Left ventricle myocardium inferior (tissue), 1 donor: ENCODE measurements around the gene ESYT1. TPM values are rescaled to one million over a fixed set of nuclear protein-coding genes. Genes with fewer than 3 reads are reported as not detected.
A peak's percentile ranks its signal among the peaks of the same experiment; 100 is the strongest.

Experiments used
- DNase-seq: peaks from one replicate; pipeline ENCODE4 v3.0.0-alpha.2; 2020
- H3K27ac ChIP-seq: fragments of 200-600 bp; replicated peaks from 2 replicates; pipeline ENCODE4 v1.8.0; 2021
- H3K27me3 ChIP-seq: fragments of 200-600 bp; 2 replicates; pipeline ENCODE4 v1.8.0; 2021; ENCODE audit warnings: low read depth
- H3K36me3 ChIP-seq: fragments of 200-600 bp; 2 replicates; pipeline ENCODE4 v1.8.0; 2021
- H3K4me1 ChIP-seq: fragments of 200-600 bp; 2 replicates; pipeline ENCODE4 v1.8.0; 2021
- H3K4me3 ChIP-seq: fragments of 200-600 bp; 2 replicates; pipeline ENCODE4 v1.8.0; 2021; ENCODE audit warnings: mild to moderate bottlenecking, moderate library complexity
- H3K9me3 ChIP-seq: fragments of 200-600 bp; replicated peaks from 2 replicates; pipeline ENCODE4 v1.8.0; 2021
- CTCF ChIP-seq: fragments of 200-600 bp; IDR thresholded peaks from 2 replicates; pipeline ENCODE4 v1.8.0; 2021; ENCODE audit warnings: antibody characterized with exemption, mild to moderate bottlenecking, borderline replicate concordance
- intact Hi-C: fragments of 100-400 bp; cut with micrococcal nuclease; formaldehyde crosslinking; loops from one replicate; pipeline ENCODE4 v1.11.0; 2022
- total RNA-seq: library from RNA; stranded (reverse); fragmentation: NEBNext Ultra II Directional; extraction: Animal tissue kit (Norgen Biotek cat#: 25700); gene quantifications from one replicate; pipeline ENCODE4 v1.2.1, GENCODE V29; 2021
- donor health status: DM: no; HTN: yes; CAD: no; lungs with severe emphysema.

ESYT1 gene
- total RNA-seq, 1 donor from 2014 or later: 23.2 TPM

- TF ChIP-seq CTCF: no peak
- DNase-seq: no peak
- peaks cover 52% of the 10 kb centered on the region for H3K4me1 ChIP-seq
- H3K36me3 ChIP-seq: peaks cover 54% of the 10 kb centered on the region
- H3K27ac ChIP-seq: peak overlapping the region; percentile 96
- no peaks in the 10 kb centered on the region for H3K27me3 ChIP-seq
- intact Hi-C loops: loop anchor here (5.0 kb wide), 1 partner anchor 42 kb away; the partner anchor contains the start of genes RPL41 and ZC3H10
- peak overlapping the region; percentile 75 for H3K4me3 ChIP-seq
- H3K9me3 ChIP-seq: no peaks in the 10 kb centered on the region
Measured at GRCh38 chr12:56159482-56160192, 31.6 kb downstream of the ESYT1 start.

DNA sequence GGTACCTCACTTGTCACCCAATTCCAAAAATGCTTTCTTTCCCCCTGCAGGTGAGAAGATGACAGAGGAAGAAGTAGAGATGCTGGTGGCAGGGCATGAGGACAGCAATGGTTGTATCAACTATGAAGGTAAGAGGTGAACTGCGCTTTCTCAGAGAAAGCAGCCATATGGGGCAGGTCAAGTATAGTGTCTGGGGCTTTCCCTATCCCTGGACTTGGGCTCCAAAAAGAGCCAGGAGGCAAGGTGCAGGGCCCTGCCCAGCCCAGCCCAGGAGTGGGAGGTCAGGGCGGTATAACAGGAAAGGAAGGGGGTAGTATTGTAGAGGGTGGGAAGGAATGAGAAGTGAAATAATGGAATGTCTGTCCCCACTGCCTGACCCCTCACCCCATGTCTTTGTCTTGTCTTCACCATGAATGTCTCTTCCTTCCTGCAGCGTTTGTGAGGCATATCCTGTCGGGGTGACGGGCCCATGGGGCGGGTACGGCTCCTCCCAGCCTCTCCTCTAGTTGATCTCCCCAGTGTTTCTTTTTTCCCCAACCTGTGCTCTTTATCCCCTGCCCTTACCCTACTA lies 32.2 kb downstream of the ESYT1 start:
- H3K4me3 ChIP-seq: peak overlapping the region; percentile 75
- TF ChIP-seq CTCF: no peak
- no peak for DNase-seq
- H3K9me3 ChIP-seq: no peaks in the 10 kb centered on the region
- H3K27ac ChIP-seq: peak overlapping the region; percentile 96
- intact Hi-C loops: no loop called here
- no peaks in the 10 kb centered on the region for H3K27me3 ChIP-seq
- H3K36me3 ChIP-seq: peaks cover 60% of the 10 kb centered on the region
- peaks cover 55% of the 10 kb centered on the region for H3K4me1 ChIP-seq

DNA sequence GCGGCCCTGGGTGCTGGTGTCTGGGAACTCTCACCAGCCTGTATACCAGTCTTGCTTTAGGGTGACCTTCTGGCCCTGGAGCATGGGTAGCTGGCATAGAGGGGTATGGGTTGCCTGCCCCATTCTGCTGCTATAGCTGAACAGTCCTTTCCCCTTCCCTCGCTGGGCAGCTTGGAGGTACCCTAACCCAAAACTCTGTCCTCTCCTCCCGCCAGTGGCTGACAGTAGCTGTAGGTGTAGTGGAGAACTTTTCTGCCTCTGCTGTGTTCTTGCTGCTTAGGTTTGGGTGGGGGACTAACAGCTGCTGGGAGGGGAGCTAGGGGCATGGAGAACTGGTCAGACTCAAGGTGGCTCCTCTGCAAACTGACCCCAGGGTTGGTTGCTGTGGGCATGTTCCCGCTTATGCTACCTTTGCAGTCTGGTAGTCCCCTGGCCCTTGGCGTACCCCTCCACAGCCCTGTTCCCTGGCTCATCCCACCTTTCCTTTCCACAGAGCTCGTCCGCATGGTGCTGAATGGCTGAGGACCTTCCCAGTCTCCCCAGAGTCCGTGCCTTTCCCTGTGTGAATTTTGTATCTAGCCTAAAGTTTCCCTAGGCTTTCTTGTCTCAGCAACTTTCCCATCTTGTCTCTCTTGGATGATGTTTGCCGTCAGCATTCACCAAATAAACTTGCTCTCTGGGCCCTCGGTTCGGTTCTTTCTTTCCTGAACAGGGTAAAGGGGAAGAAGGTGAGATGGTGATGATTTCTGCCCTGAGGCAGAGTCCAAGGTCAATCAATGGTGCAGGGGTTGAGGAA lies 33.0 kb downstream of the ESYT1 start:
- no peak for DNase-seq
- Histone ChIP-seq H3K27me3 (no peaks in the 10 kb centered on the region), H3K9me3 (no peaks in the 10 kb centered on the region), H3K4me3 (peak overlapping the region; percentile 75), H3K27ac (peak overlapping the region; percentile 96), H3K4me1 (peaks cover 62% of the 10 kb centered on the region), H3K36me3 (peaks cover 68% of the 10 kb centered on the region)
- intact Hi-C loops: no loop called here
- no peak for TF ChIP-seq CTCF

DNA sequence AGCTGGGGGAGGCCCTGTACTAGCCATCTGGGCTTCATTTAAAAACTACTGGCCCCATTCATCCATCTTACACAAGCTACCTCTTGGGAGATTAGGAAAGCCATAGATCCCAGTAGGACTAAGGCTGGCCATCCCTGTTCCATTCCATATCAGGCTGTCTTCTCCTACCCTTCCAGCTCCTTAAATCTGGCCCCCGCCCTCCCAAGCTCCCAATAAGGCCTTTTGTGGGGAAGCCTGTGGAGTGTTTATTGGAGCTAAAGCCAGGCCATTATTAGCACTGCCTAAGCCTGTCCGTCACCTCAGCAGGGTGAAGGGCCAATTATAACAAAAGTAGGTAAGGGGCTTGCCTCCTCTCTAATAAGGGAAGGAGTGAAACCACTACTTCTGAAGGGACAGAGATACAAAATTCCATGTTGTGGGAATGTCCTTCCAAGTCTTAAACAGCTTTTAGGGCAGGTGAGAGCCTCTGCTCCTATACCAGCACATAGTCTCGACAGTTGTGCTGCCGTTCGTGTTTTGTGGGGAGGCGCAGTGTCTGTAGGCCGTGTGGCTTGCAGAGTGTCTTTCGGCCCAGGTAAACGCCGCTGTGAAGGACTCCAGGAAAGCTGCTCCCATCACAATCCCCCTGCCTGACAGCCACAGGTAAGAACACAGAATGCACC lies 33.8 kb downstream of the ESYT1 start:
- H3K27ac ChIP-seq: peak overlapping the region; percentile 96
- H3K27me3 ChIP-seq: no peaks in the 10 kb centered on the region
- peak overlapping the region; percentile 75 for H3K4me3 ChIP-seq
- no peaks in the 10 kb centered on the region for H3K9me3 ChIP-seq
- peaks cover 75% of the 10 kb centered on the region for H3K36me3 ChIP-seq
- intact Hi-C loops: no loop called here
- peaks cover 58% of the 10 kb centered on the region for H3K4me1 ChIP-seq
- TF ChIP-seq CTCF: no peak
- no peak for DNase-seq
